ENCODE results near the gene NEMP2. TPM values are rescaled to one million over a fixed set of nuclear protein-coding genes. Genes with fewer than 3 reads are reported as not detected.

The NEMP2 gene
- total and polyA plus RNA-seq, 2 of the 8 experiments (the other 6 are each of a cell fraction or from before 2014, with no cell fraction given) = 3.1 to 5.3 TPM

DNA sequence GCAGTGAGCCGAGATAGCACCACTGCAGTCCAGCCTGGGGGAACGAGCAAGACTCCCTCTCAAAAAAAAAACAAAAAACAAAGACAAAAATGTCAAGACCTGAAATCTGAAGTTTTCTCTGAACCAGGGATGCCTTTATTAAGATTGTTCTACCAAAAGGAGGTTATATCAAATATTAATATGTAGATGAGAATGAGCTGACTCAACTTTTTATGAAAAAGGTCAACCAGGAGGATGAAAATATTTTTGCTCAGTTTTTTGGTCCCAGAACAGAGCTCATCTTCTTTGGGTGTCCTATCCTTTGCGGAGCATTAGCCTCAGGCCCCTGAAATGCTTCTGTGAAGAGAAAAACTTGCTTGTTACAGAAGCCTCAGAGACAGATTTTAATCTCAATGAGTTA is 44.0 kb downstream of the NEMP2 start (continued):
- TF ChIP-seq, protein P1, sequence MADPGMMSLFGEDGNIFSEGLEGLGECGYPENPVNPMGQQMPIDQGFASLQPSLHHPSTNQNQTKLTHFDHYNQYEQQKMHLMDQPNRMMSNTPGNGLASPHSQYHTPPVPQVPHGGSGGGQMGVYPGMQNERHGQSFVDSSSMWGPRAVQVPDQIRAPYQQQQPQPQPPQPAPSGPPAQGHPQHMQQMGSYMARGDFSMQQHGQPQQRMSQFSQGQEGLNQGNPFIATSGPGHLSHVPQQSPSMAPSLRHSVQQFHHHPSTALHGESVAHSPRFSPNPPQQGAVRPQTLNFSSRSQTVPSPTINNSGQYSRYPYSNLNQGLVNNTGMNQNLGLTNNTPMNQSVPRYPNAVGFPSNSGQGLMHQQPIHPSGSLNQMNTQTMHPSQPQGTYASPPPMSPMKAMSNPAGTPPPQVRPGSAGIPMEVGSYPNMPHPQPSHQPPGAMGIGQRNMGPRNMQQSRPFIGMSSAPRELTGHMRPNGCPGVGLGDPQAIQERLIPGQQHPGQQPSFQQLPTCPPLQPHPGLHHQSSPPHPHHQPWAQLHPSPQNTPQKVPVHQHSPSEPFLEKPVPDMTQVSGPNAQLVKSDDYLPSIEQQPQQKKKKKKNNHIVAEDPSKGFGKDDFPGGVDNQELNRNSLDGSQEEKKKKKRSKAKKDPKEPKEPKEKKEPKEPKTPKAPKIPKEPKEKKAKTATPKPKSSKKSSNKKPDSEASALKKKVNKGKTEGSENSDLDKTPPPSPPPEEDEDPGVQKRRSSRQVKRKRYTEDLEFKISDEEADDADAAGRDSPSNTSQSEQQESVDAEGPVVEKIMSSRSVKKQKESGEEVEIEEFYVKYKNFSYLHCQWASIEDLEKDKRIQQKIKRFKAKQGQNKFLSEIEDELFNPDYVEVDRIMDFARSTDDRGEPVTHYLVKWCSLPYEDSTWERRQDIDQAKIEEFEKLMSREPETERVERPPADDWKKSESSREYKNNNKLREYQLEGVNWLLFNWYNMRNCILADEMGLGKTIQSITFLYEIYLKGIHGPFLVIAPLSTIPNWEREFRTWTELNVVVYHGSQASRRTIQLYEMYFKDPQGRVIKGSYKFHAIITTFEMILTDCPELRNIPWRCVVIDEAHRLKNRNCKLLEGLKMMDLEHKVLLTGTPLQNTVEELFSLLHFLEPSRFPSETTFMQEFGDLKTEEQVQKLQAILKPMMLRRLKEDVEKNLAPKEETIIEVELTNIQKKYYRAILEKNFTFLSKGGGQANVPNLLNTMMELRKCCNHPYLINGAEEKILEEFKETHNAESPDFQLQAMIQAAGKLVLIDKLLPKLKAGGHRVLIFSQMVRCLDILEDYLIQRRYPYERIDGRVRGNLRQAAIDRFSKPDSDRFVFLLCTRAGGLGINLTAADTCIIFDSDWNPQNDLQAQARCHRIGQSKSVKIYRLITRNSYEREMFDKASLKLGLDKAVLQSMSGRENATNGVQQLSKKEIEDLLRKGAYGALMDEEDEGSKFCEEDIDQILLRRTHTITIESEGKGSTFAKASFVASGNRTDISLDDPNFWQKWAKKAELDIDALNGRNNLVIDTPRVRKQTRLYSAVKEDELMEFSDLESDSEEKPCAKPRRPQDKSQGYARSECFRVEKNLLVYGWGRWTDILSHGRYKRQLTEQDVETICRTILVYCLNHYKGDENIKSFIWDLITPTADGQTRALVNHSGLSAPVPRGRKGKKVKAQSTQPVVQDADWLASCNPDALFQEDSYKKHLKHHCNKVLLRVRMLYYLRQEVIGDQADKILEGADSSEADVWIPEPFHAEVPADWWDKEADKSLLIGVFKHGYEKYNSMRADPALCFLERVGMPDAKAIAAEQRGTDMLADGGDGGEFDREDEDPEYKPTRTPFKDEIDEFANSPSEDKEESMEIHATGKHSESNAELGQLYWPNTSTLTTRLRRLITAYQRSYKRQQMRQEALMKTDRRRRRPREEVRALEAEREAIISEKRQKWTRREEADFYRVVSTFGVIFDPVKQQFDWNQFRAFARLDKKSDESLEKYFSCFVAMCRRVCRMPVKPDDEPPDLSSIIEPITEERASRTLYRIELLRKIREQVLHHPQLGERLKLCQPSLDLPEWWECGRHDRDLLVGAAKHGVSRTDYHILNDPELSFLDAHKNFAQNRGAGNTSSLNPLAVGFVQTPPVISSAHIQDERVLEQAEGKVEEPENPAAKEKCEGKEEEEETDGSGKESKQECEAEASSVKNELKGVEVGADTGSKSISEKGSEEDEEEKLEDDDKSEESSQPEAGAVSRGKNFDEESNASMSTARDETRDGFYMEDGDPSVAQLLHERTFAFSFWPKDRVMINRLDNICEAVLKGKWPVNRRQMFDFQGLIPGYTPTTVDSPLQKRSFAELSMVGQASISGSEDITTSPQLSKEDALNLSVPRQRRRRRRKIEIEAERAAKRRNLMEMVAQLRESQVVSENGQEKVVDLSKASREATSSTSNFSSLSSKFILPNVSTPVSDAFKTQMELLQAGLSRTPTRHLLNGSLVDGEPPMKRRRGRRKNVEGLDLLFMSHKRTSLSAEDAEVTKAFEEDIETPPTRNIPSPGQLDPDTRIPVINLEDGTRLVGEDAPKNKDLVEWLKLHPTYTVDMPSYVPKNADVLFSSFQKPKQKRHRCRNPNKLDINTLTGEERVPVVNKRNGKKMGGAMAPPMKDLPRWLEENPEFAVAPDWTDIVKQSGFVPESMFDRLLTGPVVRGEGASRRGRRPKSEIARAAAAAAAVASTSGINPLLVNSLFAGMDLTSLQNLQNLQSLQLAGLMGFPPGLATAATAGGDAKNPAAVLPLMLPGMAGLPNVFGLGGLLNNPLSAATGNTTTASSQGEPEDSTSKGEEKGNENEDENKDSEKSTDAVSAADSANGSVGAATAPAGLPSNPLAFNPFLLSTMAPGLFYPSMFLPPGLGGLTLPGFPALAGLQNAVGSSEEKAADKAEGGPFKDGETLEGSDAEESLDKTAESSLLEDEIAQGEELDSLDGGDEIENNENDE (IDR thresholded peaks at IDR 0.05; ENCODE audit: insufficient replicate concordance, low read length) = no peak
- TF ChIP-seq YY1 (IDR thresholded peaks at IDR 0.05; ENCODE audit: low read depth, low read length) = no peak
- TF ChIP-seq SAP30 (IDR thresholded peaks at IDR 0.05; ENCODE audit: insufficient read depth, insufficient replicate concordance, low read length) = no peak
- no peak for TF ChIP-seq EZH2 (IDR thresholded peaks at IDR 0.05; ENCODE audit: low read depth, low read length, severe bottlenecking)
- TF ChIP-seq SIRT6 (IDR thresholded peaks at IDR 0.05; ENCODE audit: low read length) = no peak
- no peak for TF ChIP-seq EP300 (IDR thresholded peaks at IDR 0.05; ENCODE audit: borderline replicate concordance in 1 of 2, low read depth in 2 of 2, low read length in 2 of 2)
- TF ChIP-seq HDAC2 (IDR thresholded peaks at IDR 0.05; ENCODE audit: borderline replicate concordance in 1 of 2, low read depth in 2 of 2, low read length in 2 of 2) = no peak
- no peak for TF ChIP-seq EGR1 (IDR thresholded peaks at IDR 0.05; ENCODE audit: borderline replicate concordance, low read depth, low read length)
- TF ChIP-seq FOSL1 (IDR thresholded peaks at IDR 0.05; ENCODE audit: insufficient read depth, low read depth, low read length) = no peak

All from H1 (cell line).